Spinal cord (tissue), 10 donors: ENCODE measurements around the gene ZNF407. TPM values are rescaled to one million over a fixed set of nuclear protein-coding genes. Genes with fewer than 3 reads are reported as not detected.

Source experiments
- DNase-seq, 6 donors: peaks; one replicate each; pipeline versions ENCODE4 v3.0.0 to v3.0.0-alpha.2; 2013 to 2015; ENCODE audit warnings: low spot score in 6 of 6, low read depth in 4 of 6
- H3K27ac ChIP-seq: one replicate; pipeline ENCODE4 v1.5.1; 2013; ENCODE audit warnings: low read depth, low read length, control low read depth
- H3K27me3 ChIP-seq: one replicate; pipeline ENCODE4 v1.6.1; 2013; ENCODE audit warnings: low read length; ENCODE audit not compliant: control insufficient read depth, insufficient read depth
- H3K36me3 ChIP-seq: one replicate; pipeline ENCODE4 v1.6.1; 2013; ENCODE audit warnings: low read length; ENCODE audit not compliant: control insufficient read depth, insufficient read depth
- H3K4me1 ChIP-seq: one replicate; pipeline ENCODE4 v1.6.1; 2013; ENCODE audit warnings: low read length; ENCODE audit not compliant: control insufficient read depth, insufficient read depth
- H3K4me3 ChIP-seq: one replicate; pipeline ENCODE4 v1.5.1; 2013; ENCODE audit warnings: low read depth, low read length, control low read depth
- H3K9me3 ChIP-seq: one replicate; pipeline ENCODE4 v1.6.1; 2013; ENCODE audit warnings: low read length; ENCODE audit not compliant: control insufficient read depth, insufficient read depth
- WGBS: methylation state at CpG from one replicate; pipeline ENCODE4 v1.1.5; 2013; ENCODE audit warnings: missing lambda C conversion rate; ENCODE audit not compliant: insufficient coverage; 5-methylcytosine and 5-hydroxymethylcytosine counted together
- polyA plus RNA-seq, 2 donors: library from polyadenylated mRNA; unstranded; fragments of 120-200 nt; gene quantifications; one replicate each; pipeline ENCODE4 v1.2.1, GENCODE V29; 2013; ENCODE audit not compliant: insufficient read length in 2 of 2
- total RNA-seq, 2 donors: library from RNA; depleted of rRNA in 1 of 2; stranded (reverse); fragments of 120-200 nt in 1 of 2; fragments of >200 nt in 1 of 2; gene quantifications; one replicate each; pipeline versions ENCODE4 v1.2.3 to v1.2.4, GENCODE V29; 2013 to 2014
- donor health status: healthy.

ZNF407 gene
- total and polyA plus RNA-seq, 4 donors, result 7.9 to 22.8 (median 13.2) TPM

GRCh38 chr18:74799542-74799941 lies 201.9 kb downstream of the ZNF407 start:
- WGBS, result 83% methylated on average over 1 of the region's 2 CpGs
- no peak for DNase-seq
- no peaks in the 10 kb centered on the region for H3K27me3 ChIP-seq
- no peaks in the 10 kb centered on the region for H3K4me1 ChIP-seq
- no peak overlapping the region for H3K4me3 ChIP-seq
- no peaks in the 10 kb centered on the region for H3K36me3 ChIP-seq
- H3K27ac ChIP-seq, result no peak overlapping the region
- no peaks in the 10 kb centered on the region for H3K9me3 ChIP-seq

- H3K27me3 ChIP-seq, result no peaks in the 10 kb centered on the region
These were observed 202.4 kb downstream of the ZNF407 start for GRCh38 chr18:74800098-74800497.

GRCh38 chr18:74803117-74803516 lies 205.4 kb downstream of the ZNF407 start:
- H3K9me3 ChIP-seq, result no peaks in the 10 kb centered on the region
- no peaks in the 10 kb centered on the region for H3K36me3 ChIP-seq
- no peak overlapping the region for H3K27ac ChIP-seq
- H3K4me3 ChIP-seq, result no peak overlapping the region
- WGBS, result 60% methylated on average over 4 of the region's 4 CpGs
- no peaks in the 10 kb centered on the region for H3K27me3 ChIP-seq
- no peak for DNase-seq
- H3K4me1 ChIP-seq, result no peaks in the 10 kb centered on the region

More at GRCh38 chr18:74800098-74800497, 202.4 kb downstream of the ZNF407 start:
- DNase-seq, result no peak
- Histone ChIP-seq H3K4me1 (no peaks in the 10 kb centered on the region), H3K36me3 (no peaks in the 10 kb centered on the region), H3K27ac (no peak overlapping the region), H3K4me3 (no peak overlapping the region), H3K9me3 (no peaks in the 10 kb centered on the region)

- H3K4me1 ChIP-seq, result no peaks in the 10 kb centered on the region
- H3K27me3 ChIP-seq, result no peaks in the 10 kb centered on the region
- H3K9me3 ChIP-seq, result no peaks in the 10 kb centered on the region
- WGBS, result 56% methylated on average over 7 of the region's 10 CpGs
- H3K36me3 ChIP-seq, result no peaks in the 10 kb centered on the region
- DNase-seq, result peak in 1 of 6 donors; percentile 19
- no peak overlapping the region for H3K27ac ChIP-seq
- no peak overlapping the region for H3K4me3 ChIP-seq
These were observed 206.1 kb downstream of the ZNF407 start for GRCh38 chr18:74803769-74804168.

DNA sequence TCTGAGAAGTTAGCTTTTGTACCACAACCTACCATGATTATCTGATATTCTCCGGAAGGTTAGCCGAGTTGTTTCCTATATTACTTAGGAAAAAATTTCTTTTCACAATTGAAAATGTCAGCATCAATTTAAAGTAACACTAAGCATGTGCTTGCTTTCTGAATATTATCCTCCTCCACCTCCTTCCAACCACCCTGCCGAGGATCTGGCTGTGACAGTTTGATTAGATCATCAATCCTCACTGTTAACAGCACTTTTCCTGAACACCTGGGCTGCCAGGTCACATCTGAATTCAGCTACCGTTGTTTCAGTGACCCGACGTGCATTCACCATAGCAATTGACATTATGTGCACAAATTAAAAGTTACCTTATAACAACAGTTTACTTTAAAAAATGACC lies 207.0 kb downstream of the ZNF407 start:
- Histone ChIP-seq H3K4me1 (no peaks in the 10 kb centered on the region), H3K9me3 (no peaks in the 10 kb centered on the region), H3K4me3 (no peak overlapping the region), H3K27me3 (no peaks in the 10 kb centered on the region), H3K36me3 (no peaks in the 10 kb centered on the region), H3K27ac (no peak overlapping the region)
- DNase-seq, result peak in 1 of 6 donors; percentile 47
- WGBS, result 31% methylated on average over 2 of the region's 6 CpGs

GRCh38 chr18:74806073-74806472 lies 208.4 kb downstream of the ZNF407 start:
- H3K27me3 ChIP-seq, result no peaks in the 10 kb centered on the region
- 90% methylated on average over 3 of the region's 6 CpGs for WGBS
- no peaks in the 10 kb centered on the region for H3K9me3 ChIP-seq
- no peak overlapping the region for H3K4me3 ChIP-seq
- DNase-seq, result no peak
- H3K27ac ChIP-seq, result no peak overlapping the region
- H3K36me3 ChIP-seq, result no peaks in the 10 kb centered on the region
- H3K4me1 ChIP-seq, result no peaks in the 10 kb centered on the region

- Histone ChIP-seq H3K4me1 (no peaks in the 10 kb centered on the region), H3K9me3 (no peaks in the 10 kb centered on the region), H3K36me3 (no peaks in the 10 kb centered on the region), H3K27ac (no peak overlapping the region), H3K27me3 (no peaks in the 10 kb centered on the region), H3K4me3 (no peak overlapping the region)
- DNase-seq, result no peak
- 94% methylated on average over 3 of the region's 7 CpGs for WGBS
These were observed 209.2 kb downstream of the ZNF407 start for GRCh38 chr18:74806700-74807416.

DNA sequence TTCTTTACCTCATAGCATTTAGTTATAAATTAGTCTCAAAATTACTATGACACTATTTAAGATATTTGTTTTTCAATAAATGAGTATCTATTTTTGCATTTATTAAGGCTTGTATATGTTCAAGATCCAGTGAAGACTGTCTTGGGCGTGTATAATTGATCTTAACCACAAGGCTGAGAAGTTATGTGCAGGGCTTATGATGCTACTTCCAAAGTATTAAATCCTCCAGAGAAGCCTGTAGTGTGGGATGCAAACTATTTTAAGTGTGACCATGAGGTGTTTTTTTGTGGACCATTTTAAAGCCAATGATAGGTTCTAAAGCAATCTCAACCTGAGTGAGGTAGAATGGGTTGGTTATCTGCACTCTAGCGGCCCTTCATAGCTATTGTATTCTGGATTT lies 219.9 kb downstream of the ZNF407 start:
- no peaks in the 10 kb centered on the region for H3K27me3 ChIP-seq
- no peak overlapping the region for H3K4me3 ChIP-seq
- no peak for DNase-seq
- H3K27ac ChIP-seq, result no peak overlapping the region
- no peaks in the 10 kb centered on the region for H3K9me3 ChIP-seq
- H3K36me3 ChIP-seq, result no peaks in the 10 kb centered on the region
- H3K4me1 ChIP-seq, result no peaks in the 10 kb centered on the region
- WGBS, result no CpG with 5 or more reads among the region's 2 CpGs

DNA sequence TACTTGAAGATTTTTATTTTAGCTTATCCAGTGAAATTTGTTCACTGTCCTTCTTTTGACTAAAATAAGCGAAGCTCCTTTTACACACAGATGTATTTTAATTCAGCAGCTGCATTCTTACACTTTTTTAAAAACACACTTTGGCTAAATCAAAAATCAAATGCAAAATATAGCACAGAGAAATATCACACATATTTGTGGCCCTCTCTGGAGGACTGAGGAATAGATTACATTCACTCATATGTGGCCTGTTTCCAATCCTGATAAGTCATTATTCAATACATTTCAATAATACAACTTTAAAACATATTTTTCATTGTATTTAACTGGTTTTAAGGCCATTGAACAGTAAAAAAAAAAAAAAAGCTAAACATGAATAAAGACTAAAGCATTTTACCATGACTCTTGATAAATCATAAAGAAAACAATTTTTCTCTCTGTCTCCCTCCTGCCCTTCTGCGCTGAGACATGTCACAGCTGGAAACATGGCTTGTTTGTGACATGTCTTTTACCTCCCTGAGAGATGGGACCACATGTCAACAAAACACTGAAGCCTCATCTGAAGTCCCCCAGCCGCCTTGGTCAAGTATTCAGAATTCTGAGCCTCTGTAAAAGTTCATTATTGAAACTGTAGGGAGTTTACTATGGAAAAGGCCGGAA lies 221.0 kb downstream of the ZNF407 start:
- H3K4me1 ChIP-seq, result no peaks in the 10 kb centered on the region
- H3K9me3 ChIP-seq, result no peaks in the 10 kb centered on the region
- H3K27ac ChIP-seq, result no peak overlapping the region
- WGBS, result 90% methylated on average over 2 of the region's 4 CpGs
- DNase-seq, result no peak
- no peaks in the 10 kb centered on the region for H3K27me3 ChIP-seq
- H3K36me3 ChIP-seq, result no peaks in the 10 kb centered on the region
- no peak overlapping the region for H3K4me3 ChIP-seq

DNA sequence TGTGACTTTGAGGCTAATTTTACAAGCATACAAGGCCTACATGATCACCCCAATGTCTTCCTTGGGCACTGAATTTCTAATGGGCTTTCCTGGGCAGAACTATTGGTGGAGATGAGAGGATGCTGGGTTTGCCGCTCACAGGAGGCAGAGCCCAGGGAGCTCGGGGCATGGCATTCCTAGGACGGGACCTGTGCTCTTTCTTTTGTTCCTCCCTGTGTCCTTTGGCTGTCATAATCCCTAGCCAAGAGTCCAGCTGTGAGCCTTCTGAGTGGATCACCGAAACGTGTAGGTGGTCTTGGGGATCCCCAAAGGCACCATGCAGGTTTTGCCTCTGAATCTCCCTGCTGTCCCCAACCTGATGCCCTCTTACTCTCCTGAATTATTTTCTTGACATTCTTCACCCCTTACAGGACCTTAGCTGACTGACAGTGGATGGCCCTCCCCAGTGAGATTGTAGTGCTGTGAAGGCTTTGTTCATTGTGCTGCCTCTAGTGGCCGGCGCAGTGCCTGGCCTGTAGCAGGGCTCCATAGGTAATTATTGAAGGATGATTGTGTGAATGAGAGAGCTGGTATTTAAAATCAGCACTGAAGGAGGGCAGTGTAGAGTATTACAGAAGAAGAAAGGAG lies 221.9 kb downstream of the ZNF407 start:
- no peaks in the 10 kb centered on the region for H3K36me3 ChIP-seq
- 66% methylated on average over 7 of the region's 7 CpGs for WGBS
- no peaks in the 10 kb centered on the region for H3K4me1 ChIP-seq
- no peaks in the 10 kb centered on the region for H3K27me3 ChIP-seq
- no peaks in the 10 kb centered on the region for H3K9me3 ChIP-seq
- no peak for DNase-seq
- no peak overlapping the region for H3K27ac ChIP-seq
- H3K4me3 ChIP-seq, result no peak overlapping the region
